Psoas muscle (tissue), 8 donors: ENCODE measurements around the gene SHH. TPM values are rescaled to one million over a fixed set of nuclear protein-coding genes. Genes with fewer than 3 reads are reported as not detected.

Experiments
- ATAC-seq, 4 donors: fragments of 200-7000 bp; cut with Tn5 transposase; one replicate each; pipeline ENCODE4 v1.9.1; 2020; ENCODE audit warnings: moderate library complexity in 3 of 4, mild to moderate bottlenecking in 2 of 4
- DNase-seq, 2 donors: peaks; one replicate each; pipeline ENCODE4 v3.0.0-alpha.2; 2020
- H3K27ac ChIP-seq: fragments of 200-600 bp; one replicate; pipeline ENCODE4 v1.8.0; 2022
- H3K27me3 ChIP-seq, 3 donors: fragments of 200-600 bp in 1 of 3; one replicate each; pipeline versions ENCODE4 v1.6.1 to v1.8.0; 2013 to 2022; ENCODE audit warnings: low read length in 2 of 3, mild to moderate bottlenecking in 2 of 3, moderate library complexity in 1 of 3; ENCODE audit not compliant: insufficient read depth in 3 of 3
- H3K36me3 ChIP-seq, 2 donors: fragments of 200-600 bp in 1 of 2; one replicate each; pipeline versions ENCODE4 v1.6.1 to v1.8.0; 2013 to 2022; ENCODE audit warnings: low read depth in 1 of 2, mild to moderate bottlenecking in 1 of 2, moderate library complexity in 1 of 2; ENCODE audit not compliant: insufficient read depth in 1 of 2
- H3K4me1 ChIP-seq: fragments of 200-600 bp; one replicate; pipeline ENCODE4 v1.8.0; 2022
- H3K4me3 ChIP-seq: fragments of 200-600 bp; one replicate; pipeline ENCODE4 v1.8.0; 2022; ENCODE audit warnings: mild to moderate bottlenecking
- H3K9me3 ChIP-seq: fragments of 200-600 bp; one replicate; pipeline ENCODE4 v1.8.0; 2022
- CTCF ChIP-seq: fragments of 200-600 bp; IDR thresholded peaks from one replicate; pipeline ENCODE4 v1.8.0; 2022; ENCODE audit warnings: antibody characterized with exemption
- WGBS, 3 donors: extraction: QIAGEN DNeasy Blood & Tissue Kit; methylation state at CpG; one replicate each; pipeline versions ENCODE4 v1.1.6 to v1.1.7; 2013; 5-methylcytosine and 5-hydroxymethylcytosine counted together
- intact Hi-C, 2 donors: fragments of 100-400 bp; cut with DNase I; formaldehyde crosslinking; loops; one replicate each; pipeline versions ENCODE4 v1.11.0 to v1.14.2; 2022
- polyA plus RNA-seq, 3 donors: library from polyadenylated mRNA; stranded (reverse); fragments of 200-250 nt; gene quantifications; one replicate each; pipeline ENCODE4 v1.2.3, GENCODE V29; 2013
- total RNA-seq, 4 donors: library from RNA; stranded (reverse); fragmentation: NEBNext Ultra II Directional in 2 of 4; extraction: Animal tissue kit (Norgen Biotek cat#: 25700) in 2 of 4; gene quantifications; one replicate each; pipeline versions ENCODE4 v1.2.1 to v1.2.4, GENCODE V29; 2021 to 2023
- donor health status: healthy with polysubstance abuse.
- donor health status: DM: no; HTN: no; CAD: no; lungs with moderate emphysema.
- donor health status: Bipolar disorder and iron deficiency.
- donor health status: healthy.
- donor health status: DM: yes; HTN: yes; CAD: no.
- donor health status: DM: no; HTN: no; CAD: no.
- donor health status: DM: no; HTN: no; CAD: no.
- donor health status: DM: yes; HTN: yes; CAD: no.

SHH gene
- total and polyA plus RNA-seq, 7 donors, result 0.01 TPM; not detected in 5

DNA sequence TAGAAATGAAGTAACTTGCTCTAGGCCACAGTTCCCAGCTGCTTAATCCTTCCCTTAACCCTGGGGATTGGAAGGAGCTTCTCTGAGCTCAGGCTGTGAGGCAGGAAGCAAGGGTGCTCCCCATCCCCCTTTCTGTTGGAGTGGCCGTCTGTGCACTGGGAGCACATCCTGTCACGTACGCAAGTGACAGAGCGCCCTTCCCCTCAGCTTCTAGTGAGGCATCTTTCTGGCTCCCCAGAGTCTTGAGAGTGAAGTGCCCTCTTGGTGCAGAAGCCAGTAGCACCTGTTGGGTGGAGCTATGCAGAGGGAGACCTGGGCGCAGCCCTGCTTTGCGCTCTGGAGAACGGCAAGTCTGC lies 47.8 kb downstream of the SHH start:
- intact Hi-C loops, result no loop called here
- H3K36me3 ChIP-seq, result peaks cover 0 to 51% of the 10 kb centered on the region in 2 donors

GRCh38 chr7:155763691-155764437 lies 48.4 kb downstream of the SHH start:
- peaks cover 0 to 47% of the 10 kb centered on the region in 2 donors for H3K36me3 ChIP-seq
- intact Hi-C loops, result no loop called here
- H3K4me1 ChIP-seq, result peaks cover 13% of the 10 kb centered on the region
- TF ChIP-seq CTCF, result no peak
- no peaks in the 10 kb centered on the region for H3K9me3 ChIP-seq
- peak overlapping the region; percentile 64 for H3K27ac ChIP-seq
- no peaks in the 10 kb centered on the region for H3K27me3 ChIP-seq
- ATAC-seq, result peak in 2 of 4 donors; percentile 33 to 36
- WGBS, 3 donors, result 63 to 69% (median 67%) methylated on average over 27 of the region's 27 CpGs
- no peak overlapping the region for H3K4me3 ChIP-seq
- DNase-seq, result no peak

More for the DNA sequence above, 47.8 kb downstream of the SHH start:
- no peak for DNase-seq
- no peak for TF ChIP-seq CTCF
- 77 to 85% (median 78%) methylated on average over 7 of the region's 7 CpGs for WGBS, 3 donors
- Histone ChIP-seq H3K27me3 (no peaks in the 10 kb centered on the region), H3K4me1 (peaks cover 13% of the 10 kb centered on the region), H3K9me3 (no peaks in the 10 kb centered on the region), H3K27ac (peak overlapping the region; percentile 64), H3K4me3 (no peak overlapping the region)
- ATAC-seq, result no peak

GRCh38 chr7:155763122-155763521 lies 49.1 kb downstream of the SHH start:
- Histone ChIP-seq H3K27me3 (no peaks in the 10 kb centered on the region), H3K9me3 (no peaks in the 10 kb centered on the region), H3K36me3 (peaks cover 0 to 45% of the 10 kb centered on the region in 2 donors), H3K4me1 (peaks cover 13% of the 10 kb centered on the region), H3K4me3 (no peak overlapping the region), H3K27ac (peak overlapping the region; percentile 24)
- no peak for TF ChIP-seq CTCF
- ATAC-seq (no peak), DNase-seq (no peak)
- WGBS, 3 donors, result 89 to 97% (median 92%) methylated on average over 10 of the region's 10 CpGs
- intact Hi-C loops, result no loop called here

DNA sequence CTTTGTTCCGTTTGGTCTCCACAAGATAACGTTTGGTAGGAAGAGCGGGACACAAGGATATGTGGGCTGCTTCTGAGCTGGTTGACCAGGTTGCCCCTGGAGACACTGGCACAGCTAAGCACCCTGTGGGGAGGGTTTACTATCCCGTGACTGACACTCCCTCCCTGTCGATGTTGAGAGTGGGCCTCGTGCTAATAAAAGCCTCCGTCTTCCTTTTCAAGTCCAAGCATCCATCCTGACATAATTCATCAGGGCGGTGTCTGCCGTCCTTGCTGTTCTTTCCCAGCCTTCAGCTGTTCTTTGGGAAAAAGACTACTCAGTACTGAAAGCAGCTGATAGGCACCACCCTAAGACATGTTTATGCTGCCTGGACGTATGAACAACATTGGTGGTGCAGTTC lies 49.6 kb downstream of the SHH start:
- no peak for TF ChIP-seq CTCF
- WGBS, 3 donors, result 35 to 53% (median 39%) methylated on average over 10 of the region's 10 CpGs
- Histone ChIP-seq H3K27me3 (no peaks in the 10 kb centered on the region), H3K9me3 (no peaks in the 10 kb centered on the region), H3K27ac (peak overlapping the region; percentile 24), H3K4me1 (peaks cover 13% of the 10 kb centered on the region), H3K36me3 (peaks cover 0 to 41% of the 10 kb centered on the region in 2 donors), H3K4me3 (no peak overlapping the region)
- intact Hi-C loops, result no loop called here
- peak in 3 of 4 donors; percentile 57 to 85 (median 73) for ATAC-seq
- DNase-seq, result no peak
